Skeletal muscle cell (primary cell): ENCODE results near the gene MDN1.
"Not testable (repeated sequence)": the region's sequence is repeated elsewhere in the genome, so short reads cannot be mapped to it uniquely, and the experiment has no call there.

ENCODE experiments used
- DNase-seq: peaks from one replicate; pipeline ENCODE4 v3.0.0-alpha.2; 2010; ENCODE audit warnings: low read depth
- H3K4me3 ChIP-seq: 2 replicates; pipeline ENCODE4 v1.5.1; 2011; ENCODE audit warnings: low read depth, mild to moderate bottlenecking, control low read depth, low read length, moderate library complexity

The MDN1 gene

GRCh38 chr6:89667872-89668556, 151.6 kb downstream of the MDN1 start:
- DNase-seq: no peak

DNA sequence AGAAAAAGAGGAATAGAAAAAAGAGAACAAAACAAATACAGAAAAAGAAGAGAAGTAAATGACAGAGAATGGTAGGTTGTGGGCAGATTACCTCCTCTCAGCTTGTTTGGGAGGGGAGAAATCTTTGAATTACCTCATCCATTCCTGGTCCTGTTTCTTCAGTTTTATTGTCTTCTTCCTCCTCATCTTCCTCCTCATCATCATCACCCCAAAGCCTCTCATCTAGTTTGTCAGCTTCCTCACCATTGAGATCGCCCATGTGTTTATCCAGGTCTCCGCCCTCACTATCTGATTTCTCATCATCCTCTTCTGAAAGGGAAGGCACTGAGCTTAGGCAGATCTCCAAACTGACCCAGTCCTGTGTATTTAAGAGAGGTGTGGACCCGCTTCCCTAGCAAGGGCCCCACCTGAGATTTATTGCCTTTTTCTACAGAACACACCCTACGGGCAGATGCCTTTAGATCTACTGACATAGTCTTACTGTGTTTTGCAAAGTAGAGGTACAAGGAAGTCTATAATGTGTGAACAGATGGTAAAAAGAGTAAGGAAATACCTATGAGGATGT, 156.9 kb downstream of the MDN1 start:
- DNase-seq: no peak
- no peak overlapping the region for H3K4me3 ChIP-seq

More at GRCh38 chr6:89667872-89668556, 151.6 kb downstream of the MDN1 start:
- H3K4me3 ChIP-seq: no peak overlapping the region

DNA sequence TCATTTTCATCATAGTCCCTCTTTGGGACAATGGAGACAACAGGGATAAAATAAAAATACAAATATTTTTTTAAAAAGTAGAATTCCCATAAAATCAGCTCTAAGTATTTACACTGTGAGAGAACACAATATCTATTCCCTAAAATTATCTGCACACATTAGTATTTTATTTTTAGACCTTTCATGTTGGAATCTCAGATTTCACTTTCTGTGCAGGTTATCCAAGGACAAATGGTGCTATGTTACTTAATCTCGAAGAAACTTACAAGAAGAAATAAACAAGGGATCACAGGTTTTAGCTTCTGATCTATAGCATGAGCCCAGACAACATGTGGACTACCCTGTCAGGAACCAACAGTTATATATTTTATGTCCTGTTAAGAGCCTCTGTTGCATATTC, 158.0 kb downstream of the MDN1 start:
- no peak overlapping the region for H3K4me3 ChIP-seq

DNA sequence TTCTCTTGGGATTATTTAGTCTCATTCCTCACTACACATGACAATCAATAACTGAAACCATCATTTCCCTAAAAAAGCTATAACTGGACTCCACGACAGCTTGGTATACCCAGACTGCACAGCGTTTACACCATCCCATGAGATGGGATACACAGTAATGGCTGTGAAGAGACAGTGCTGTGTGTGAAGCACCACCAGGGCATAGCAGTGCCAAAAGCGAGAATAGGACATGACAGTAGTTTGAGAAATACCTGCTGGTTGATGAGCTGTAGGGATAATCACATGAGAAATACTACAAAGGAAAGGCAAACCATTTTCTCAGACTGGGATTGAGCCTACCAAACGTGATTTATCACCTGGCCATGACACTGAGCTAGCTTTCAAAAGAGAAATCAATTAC, 158.6 kb downstream of the MDN1 start:
- no peak for DNase-seq
- no peak overlapping the region for H3K4me3 ChIP-seq

More for the DNA sequence above, 158.0 kb downstream of the MDN1 start:
- DNase-seq: no peak

- no peak for DNase-seq
- no peak overlapping the region for H3K4me3 ChIP-seq
Measured at GRCh38 chr6:89657445-89658158, 162.0 kb downstream of the MDN1 start.

- DNase-seq: no peak
- H3K4me3 ChIP-seq: no peak overlapping the region
Measured at GRCh38 chr6:89655122-89655521, 164.5 kb downstream of the MDN1 start.

DNA sequence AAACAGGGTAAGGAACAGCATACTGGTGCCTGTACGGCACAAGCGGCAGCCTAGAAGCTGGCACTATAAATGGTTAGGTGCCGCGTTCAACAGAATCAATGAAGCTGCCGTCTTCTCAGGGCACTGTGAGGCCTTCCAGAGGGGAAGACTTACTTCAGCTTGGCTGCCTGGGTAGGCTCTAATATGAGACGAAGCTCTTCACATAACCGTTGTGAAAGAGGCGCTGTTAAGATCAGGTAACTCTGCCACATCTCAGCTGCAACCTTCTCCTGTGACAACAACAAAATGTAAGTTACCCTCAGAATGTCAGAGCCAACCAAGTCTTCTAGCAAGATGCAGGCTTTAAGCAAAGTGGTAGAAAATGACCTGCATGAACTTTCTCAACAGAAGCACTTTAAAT, 169.0 kb downstream of the MDN1 start:
- H3K4me3 ChIP-seq: no peak overlapping the region
- no peak for DNase-seq

- H3K4me3 ChIP-seq: no peak overlapping the region
- DNase-seq: no peak
Measured at GRCh38 chr6:89649682-89650081, 169.9 kb downstream of the MDN1 start.

GRCh38 chr6:89644864-89645263, 174.7 kb downstream of the MDN1 start:
- DNase-seq: no peak
- H3K4me3 ChIP-seq: no peak overlapping the region

DNA sequence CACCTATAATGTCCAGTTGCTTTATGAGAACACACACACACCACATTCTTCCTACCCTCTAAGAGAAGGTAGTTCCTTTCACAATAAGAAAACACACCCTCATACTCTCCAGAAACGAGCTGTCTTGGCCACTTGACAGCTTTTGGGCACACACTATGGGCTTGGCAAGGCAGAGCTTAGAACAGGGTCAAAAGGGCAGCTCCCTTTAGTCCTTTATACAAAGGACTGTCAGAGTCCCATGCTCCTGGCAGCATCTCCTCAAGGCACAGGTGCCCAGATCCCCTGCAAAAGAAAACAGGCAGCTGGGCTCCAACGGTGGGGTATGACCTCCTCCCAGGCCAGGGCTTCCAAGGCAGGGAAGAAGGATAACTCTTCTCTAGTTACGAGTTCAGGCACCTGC, 176.2 kb downstream of the MDN1 start:
- DNase-seq: no peak
- H3K4me3 ChIP-seq: no peak overlapping the region

GRCh38 chr6:89642956-89643355, 176.6 kb downstream of the MDN1 start:
- H3K4me3 ChIP-seq: no peak overlapping the region
- DNase-seq: no peak

DNA sequence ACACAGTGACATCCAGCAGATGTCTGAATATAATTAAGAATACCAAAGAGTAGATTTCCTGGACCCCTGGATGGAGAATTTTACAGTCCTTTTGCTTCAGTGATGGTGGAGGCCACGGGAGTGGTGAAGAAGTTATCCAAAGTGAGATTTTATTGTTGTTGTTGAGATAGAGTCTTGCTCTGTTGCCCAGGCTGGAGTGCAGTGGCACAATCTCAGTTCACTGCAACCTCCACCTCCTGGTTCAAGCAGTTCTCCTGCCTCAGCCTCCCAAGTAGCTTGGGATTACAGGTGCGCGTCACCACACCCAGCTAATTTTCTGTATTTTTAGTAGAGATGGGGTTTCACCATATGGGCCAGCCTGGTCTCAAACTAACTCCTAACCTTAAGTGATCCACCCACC, 178.0 kb downstream of the MDN1 start:
- DNase-seq: not testable (repeated sequence)

GRCh38 chr6:89640804-89641203, 178.8 kb downstream of the MDN1 start:
- DNase-seq: no peak
- H3K4me3 ChIP-seq: no peak overlapping the region

More for the DNA sequence above, 178.0 kb downstream of the MDN1 start:
- not testable (repeated sequence) for H3K4me3 ChIP-seq

GRCh38 chr6:89638320-89639195, 181.0 kb downstream of the MDN1 start, which contains the start of gene LYRM2:
TSS of gene LYRM2 (minus strand) at chr6:89638747. CDS start at chr6:89638716, 31 bp downstream.
- peak; percentile 73 for DNase-seq
- H3K4me3 ChIP-seq: peak within 1 kb of the TSS; percentile 80

GRCh38 chr6:89637960-89638319, 181.7 kb downstream of the MDN1 start:
- peak overlapping the region; percentile 80 for H3K4me3 ChIP-seq
- DNase-seq: no peak

DNA sequence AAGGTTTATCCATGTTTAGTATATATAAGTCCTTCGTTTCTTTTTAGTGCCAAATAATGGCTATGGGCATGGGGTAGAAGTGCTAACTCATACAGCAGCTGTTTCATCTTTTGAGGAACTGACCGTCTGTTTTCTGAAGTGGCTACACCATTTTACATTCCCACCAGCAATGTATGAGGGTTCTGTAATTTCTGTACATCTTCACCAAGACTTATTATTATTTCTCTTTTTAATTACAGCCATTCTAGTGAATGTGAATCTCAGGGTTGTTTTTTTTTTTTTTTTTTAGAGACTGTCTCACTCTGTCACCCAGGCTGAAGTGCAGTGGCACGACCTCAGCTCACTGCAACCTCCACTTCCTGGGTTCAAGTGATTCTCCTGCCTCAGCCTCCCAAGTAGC, 183.2 kb downstream of the MDN1 start:
- not testable (repeated sequence) for DNase-seq, H3K4me3 ChIP-seq

DNA sequence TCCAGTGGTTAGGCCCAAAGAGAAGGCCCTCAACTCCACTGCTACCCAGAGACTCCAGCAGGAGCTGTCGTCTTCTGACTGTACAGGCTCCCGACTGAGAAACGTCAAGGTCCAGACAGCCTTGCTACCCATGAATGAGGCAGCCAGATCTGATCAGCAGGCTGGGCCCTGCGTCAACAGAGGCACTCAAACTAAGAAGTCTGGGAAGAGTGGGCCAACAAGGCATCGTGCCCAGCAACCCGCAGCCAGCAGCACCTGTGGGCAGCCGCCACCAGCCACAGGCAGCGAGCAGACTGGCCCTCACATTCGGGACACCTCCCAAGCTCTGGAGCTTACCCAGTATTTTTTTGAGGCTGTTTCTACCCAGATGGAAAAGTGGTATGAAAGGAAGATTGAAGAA, 189.1 kb downstream of the MDN1 start:
- no peak for DNase-seq
- no peak overlapping the region for H3K4me3 ChIP-seq

GRCh38 chr6:89623749-89624148, 195.8 kb downstream of the MDN1 start:
- H3K4me3 ChIP-seq: no peak overlapping the region
- no peak for DNase-seq

GRCh38 chr6:89619567-89619966, 200.0 kb downstream of the MDN1 start:
- H3K4me3 ChIP-seq: no peak overlapping the region
- no peak for DNase-seq

DNA sequence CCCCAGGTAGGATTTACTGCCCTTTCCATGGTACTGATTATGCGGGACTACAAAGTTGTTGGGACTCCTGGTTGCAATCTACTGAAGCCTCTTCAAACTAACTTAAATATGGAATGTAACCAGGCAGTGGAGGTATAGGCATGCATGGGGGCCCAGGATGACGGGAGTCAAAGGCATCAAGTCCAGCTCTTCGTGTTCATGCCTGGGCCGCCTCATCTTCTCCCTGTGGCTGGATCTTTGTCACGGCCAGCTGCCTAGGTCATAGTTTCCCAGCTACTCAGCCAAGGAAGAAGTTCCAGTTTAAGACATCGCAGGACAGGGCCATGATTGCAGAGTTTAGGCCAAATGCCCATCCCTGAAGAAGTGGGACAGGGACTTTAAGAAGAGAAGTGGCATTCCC, 201.6 kb downstream of the MDN1 start:
- no peak overlapping the region for H3K4me3 ChIP-seq

More for the DNA sequence above, 201.6 kb downstream of the MDN1 start:
- no peak for DNase-seq
